ENCODE results near the gene ADI1. TPM values are rescaled to one million over a fixed set of nuclear protein-coding genes. Genes with fewer than 3 reads are reported as not detected.

The ADI1 gene
- polyA plus RNA-seq (2013, experiment 1 of 2) = 24.6 TPM
- 24.1 TPM for polyA plus RNA-seq (2013, experiment 2 of 2)

- Histone ChIP-seq H3K27ac (ENCODE audit: low read depth, low read length, severe bottlenecking) (peak within 1 kb of the TSS; percentile 98), H3K9me3 (ENCODE audit: control insufficient read depth, low read length) (peaks cover 4% of the 10 kb centered on the region), H3K36me3 (ENCODE audit: control insufficient read depth, insufficient read depth, low read length) (peaks cover 10% of the 10 kb centered on the region), H3K4me1 (ENCODE audit: control insufficient read depth, insufficient read depth, low read length, poor library complexity, severe bottlenecking) (peaks cover 15% of the 10 kb centered on the region), H3K4me3 (ENCODE audit: extremely low read depth, insufficient read depth, low read length, poor library complexity, severe bottlenecking) (peak within 1 kb of the TSS; percentile 76)
- 7% methylated on average over 50 to 69 of the region's 76 CpGs for WGBS, 2 experiments (ENCODE audit: insufficient coverage in 2 of 2)
Measured at GRCh38 chr2:3519255-3520205, at the start of gene ADI1. Gene ADI1, minus strand, starts transcription at chr2:3519531. Its CDS starts 44 bp downstream, at chr2:3519487.

GRCh38 chr2:3566806-3567205 lies 47.5 kb upstream of the ADI1 start:
- Histone ChIP-seq H3K27ac (ENCODE audit: low read depth, low read length, severe bottlenecking) (no peak overlapping the region), H3K4me3 (ENCODE audit: extremely low read depth, insufficient read depth, low read length, poor library complexity, severe bottlenecking) (no peak overlapping the region), H3K9me3 (ENCODE audit: control insufficient read depth, low read length) (no peaks in the 10 kb centered on the region), H3K36me3 (ENCODE audit: control insufficient read depth, insufficient read depth, low read length) (peaks cover 4% of the 10 kb centered on the region), H3K4me1 (ENCODE audit: control insufficient read depth, insufficient read depth, low read length, poor library complexity, severe bottlenecking) (no peaks in the 10 kb centered on the region)
- 84 to 93% methylated on average over 4 to 9 of the region's 9 CpGs for WGBS, 2 experiments (ENCODE audit: insufficient coverage in 2 of 2)

GRCh38 chr2:3565117-3565516 lies 45.8 kb upstream of the ADI1 start:
- Histone ChIP-seq H3K4me3 (ENCODE audit: extremely low read depth, insufficient read depth, low read length, poor library complexity, severe bottlenecking) (no peak overlapping the region), H3K36me3 (ENCODE audit: control insufficient read depth, insufficient read depth, low read length) (peaks cover 10% of the 10 kb centered on the region), H3K9me3 (ENCODE audit: control insufficient read depth, low read length) (no peaks in the 10 kb centered on the region), H3K4me1 (ENCODE audit: control insufficient read depth, insufficient read depth, low read length, poor library complexity, severe bottlenecking) (no peaks in the 10 kb centered on the region), H3K27ac (ENCODE audit: low read depth, low read length, severe bottlenecking) (no peak overlapping the region)
- 67% methylated on average over 3 to 4 of the region's 6 CpGs for WGBS, 2 experiments (ENCODE audit: insufficient coverage in 2 of 2)

- Histone ChIP-seq H3K9me3 (ENCODE audit: control insufficient read depth, low read length) (no peaks in the 10 kb centered on the region), H3K36me3 (ENCODE audit: control insufficient read depth, insufficient read depth, low read length) (peaks cover 10% of the 10 kb centered on the region), H3K4me1 (ENCODE audit: control insufficient read depth, insufficient read depth, low read length, poor library complexity, severe bottlenecking) (no peaks in the 10 kb centered on the region), H3K4me3 (ENCODE audit: extremely low read depth, insufficient read depth, low read length, poor library complexity, severe bottlenecking) (no peak overlapping the region), H3K27ac (ENCODE audit: low read depth, low read length, severe bottlenecking) (no peak overlapping the region)
- 95 to 98% methylated on average over 4 to 5 of the region's 5 CpGs for WGBS, 2 experiments (ENCODE audit: insufficient coverage in 2 of 2)
Measured at GRCh38 chr2:3563521-3563976, 44.2 kb upstream of the ADI1 start.

- WGBS, 2 experiments (ENCODE audit: insufficient coverage in 2 of 2) = 0 to 1% methylated on average over 45 to 55 of the region's 67 CpGs
- peak within 1 kb of the TSS; percentile 95 for H3K4me3 ChIP-seq (ENCODE audit: extremely low read depth, insufficient read depth, low read length, poor library complexity, severe bottlenecking)
Measured at GRCh38 chr2:3558205-3559014, 39.1 kb upstream of the ADI1 start, which contains the start of gene RNASEH1. Gene RNASEH1, minus strand, starts transcription at chr2:3558333. Its CDS starts 73 bp downstream, at chr2:3558260.

GRCh38 chr2:3557639-3558204 lies 38.4 kb upstream of the ADI1 start:
- peaks cover 41% of the 10 kb centered on the region for H3K36me3 ChIP-seq (ENCODE audit: control insufficient read depth, insufficient read depth, low read length)
- peak overlapping the region; percentile 95 for H3K4me3 ChIP-seq (ENCODE audit: extremely low read depth, insufficient read depth, low read length, poor library complexity, severe bottlenecking)
- H3K9me3 ChIP-seq (ENCODE audit: control insufficient read depth, low read length) = no peaks in the 10 kb centered on the region
- peak overlapping the region; percentile 91 for H3K27ac ChIP-seq (ENCODE audit: low read depth, low read length, severe bottlenecking)
- 1% methylated on average over 38 of the region's 40 CpGs for WGBS, 2 experiments (ENCODE audit: insufficient coverage in 2 of 2)
- H3K4me1 ChIP-seq (ENCODE audit: control insufficient read depth, insufficient read depth, low read length, poor library complexity, severe bottlenecking) = peaks cover 3% of the 10 kb centered on the region

More at GRCh38 chr2:3558205-3559014, 39.1 kb upstream of the ADI1 start, which contains the start of gene RNASEH1:
- Histone ChIP-seq H3K4me1 (ENCODE audit: control insufficient read depth, insufficient read depth, low read length, poor library complexity, severe bottlenecking) (peaks cover 3% of the 10 kb centered on the region), H3K9me3 (ENCODE audit: control insufficient read depth, low read length) (no peaks in the 10 kb centered on the region), H3K27ac (ENCODE audit: low read depth, low read length, severe bottlenecking) (peak within 1 kb of the TSS; percentile 91), H3K36me3 (ENCODE audit: control insufficient read depth, insufficient read depth, low read length) (peaks cover 38% of the 10 kb centered on the region)

GRCh38 chr2:3553946-3554345 lies 34.6 kb upstream of the ADI1 start:
- peaks cover 71% of the 10 kb centered on the region for H3K36me3 ChIP-seq (ENCODE audit: control insufficient read depth, insufficient read depth, low read length)
- WGBS, 2 experiments (ENCODE audit: insufficient coverage in 2 of 2) = 90 to 100% methylated on average over 2 to 8 of the region's 10 CpGs

GRCh38 chr2:3547915-3548314 lies 28.6 kb upstream of the ADI1 start:
- WGBS, 2 experiments (ENCODE audit: insufficient coverage in 2 of 2) = 93 to 94% methylated on average over 1 to 2 of the region's 2 CpGs
- H3K4me3 ChIP-seq (ENCODE audit: extremely low read depth, insufficient read depth, low read length, poor library complexity, severe bottlenecking) = no peak overlapping the region

More at GRCh38 chr2:3553946-3554345, 34.6 kb upstream of the ADI1 start:
- H3K4me1 ChIP-seq (ENCODE audit: control insufficient read depth, insufficient read depth, low read length, poor library complexity, severe bottlenecking) = peaks cover 3% of the 10 kb centered on the region
- no peaks in the 10 kb centered on the region for H3K9me3 ChIP-seq (ENCODE audit: control insufficient read depth, low read length)
- H3K27ac ChIP-seq (ENCODE audit: low read depth, low read length, severe bottlenecking) = no peak overlapping the region
- H3K4me3 ChIP-seq (ENCODE audit: extremely low read depth, insufficient read depth, low read length, poor library complexity, severe bottlenecking) = no peak overlapping the region

GRCh38 chr2:3545788-3546478 lies 26.6 kb upstream of the ADI1 start:
- no peak overlapping the region for H3K4me3 ChIP-seq (ENCODE audit: extremely low read depth, insufficient read depth, low read length, poor library complexity, severe bottlenecking)
- no peaks in the 10 kb centered on the region for H3K9me3 ChIP-seq (ENCODE audit: control insufficient read depth, low read length)
- no peak overlapping the region for H3K27ac ChIP-seq (ENCODE audit: low read depth, low read length, severe bottlenecking)
- 99 to 100% methylated on average over 5 to 6 of the region's 10 CpGs for WGBS, 2 experiments (ENCODE audit: insufficient coverage in 2 of 2)
- peaks cover 100% of the 10 kb centered on the region for H3K36me3 ChIP-seq (ENCODE audit: control insufficient read depth, insufficient read depth, low read length)
- no peaks in the 10 kb centered on the region for H3K4me1 ChIP-seq (ENCODE audit: control insufficient read depth, insufficient read depth, low read length, poor library complexity, severe bottlenecking)

More at GRCh38 chr2:3547915-3548314, 28.6 kb upstream of the ADI1 start:
- no peaks in the 10 kb centered on the region for H3K9me3 ChIP-seq (ENCODE audit: control insufficient read depth, low read length)
- no peak overlapping the region for H3K27ac ChIP-seq (ENCODE audit: low read depth, low read length, severe bottlenecking)
- no peaks in the 10 kb centered on the region for H3K4me1 ChIP-seq (ENCODE audit: control insufficient read depth, insufficient read depth, low read length, poor library complexity, severe bottlenecking)
- H3K36me3 ChIP-seq (ENCODE audit: control insufficient read depth, insufficient read depth, low read length) = peaks cover 97% of the 10 kb centered on the region
